ENCODE results near the gene ATP1A4.

DNA sequence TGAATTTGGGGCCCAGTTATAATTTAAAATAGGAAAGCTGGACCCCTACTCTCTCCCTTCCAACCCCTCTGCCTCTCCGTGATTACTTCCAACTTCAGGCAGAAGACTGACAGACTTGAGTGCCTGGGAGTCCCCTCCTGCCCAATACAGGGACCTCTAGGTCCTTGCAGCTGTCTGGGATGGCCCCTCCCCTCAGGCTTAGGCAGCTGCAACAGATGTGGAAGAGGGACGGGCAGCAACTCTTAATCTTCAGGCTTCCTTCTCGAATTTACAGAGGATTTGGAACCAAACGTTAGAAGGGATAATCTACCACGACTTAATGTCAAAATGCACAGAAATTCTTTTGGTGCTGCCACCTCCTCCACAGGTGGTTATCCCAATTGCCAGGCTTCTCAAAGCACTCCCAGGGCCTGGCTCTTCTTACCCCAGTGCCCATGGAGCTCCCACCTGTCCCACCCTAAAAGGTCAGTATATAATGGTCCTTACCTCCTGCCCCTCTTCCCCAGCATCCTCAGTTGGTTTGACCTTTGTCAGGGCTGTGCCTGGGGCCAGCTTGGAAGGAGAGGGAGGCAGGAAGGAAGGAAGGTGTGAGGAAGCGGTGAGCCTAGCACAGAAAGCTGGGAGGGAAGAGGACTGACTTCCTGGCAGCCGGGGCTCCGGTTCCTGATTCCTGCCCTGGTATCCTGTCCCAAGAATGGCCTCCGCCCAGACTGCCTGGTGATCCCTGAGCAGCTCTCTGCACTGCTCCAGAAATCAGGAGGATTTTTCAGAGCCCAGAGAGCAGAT is 56.6 kb downstream of the ATP1A4 start:
- TF ChIP-seq FEZF1 (tag by site-specific recombination; IDR thresholded peaks at IDR 0.05) (no peak), YY1 (tag by site-specific recombination; IDR thresholded peaks at IDR 0.05) (no peak), ZBTB8A (tag by site-specific recombination; IDR thresholded peaks at IDR 0.05) (no peak), ZNF274 (IDR thresholded peaks at IDR 0.05; ENCODE audit: low read length) (no peak), ZNF274 (tag by site-specific recombination; IDR thresholded peaks at IDR 0.05; ENCODE audit: borderline replicate concordance) (no peak), ZNF2 (tag by site-specific recombination; IDR thresholded peaks at IDR 0.05) (no peak), ZNF423 (tag by site-specific recombination; IDR thresholded peaks at IDR 0.05) (no peak), SETDB1 (IDR thresholded peaks at IDR 0.05; ENCODE audit: insufficient read length, low read length) (no peak)
- TF ChIP-seq, protein P1, sequence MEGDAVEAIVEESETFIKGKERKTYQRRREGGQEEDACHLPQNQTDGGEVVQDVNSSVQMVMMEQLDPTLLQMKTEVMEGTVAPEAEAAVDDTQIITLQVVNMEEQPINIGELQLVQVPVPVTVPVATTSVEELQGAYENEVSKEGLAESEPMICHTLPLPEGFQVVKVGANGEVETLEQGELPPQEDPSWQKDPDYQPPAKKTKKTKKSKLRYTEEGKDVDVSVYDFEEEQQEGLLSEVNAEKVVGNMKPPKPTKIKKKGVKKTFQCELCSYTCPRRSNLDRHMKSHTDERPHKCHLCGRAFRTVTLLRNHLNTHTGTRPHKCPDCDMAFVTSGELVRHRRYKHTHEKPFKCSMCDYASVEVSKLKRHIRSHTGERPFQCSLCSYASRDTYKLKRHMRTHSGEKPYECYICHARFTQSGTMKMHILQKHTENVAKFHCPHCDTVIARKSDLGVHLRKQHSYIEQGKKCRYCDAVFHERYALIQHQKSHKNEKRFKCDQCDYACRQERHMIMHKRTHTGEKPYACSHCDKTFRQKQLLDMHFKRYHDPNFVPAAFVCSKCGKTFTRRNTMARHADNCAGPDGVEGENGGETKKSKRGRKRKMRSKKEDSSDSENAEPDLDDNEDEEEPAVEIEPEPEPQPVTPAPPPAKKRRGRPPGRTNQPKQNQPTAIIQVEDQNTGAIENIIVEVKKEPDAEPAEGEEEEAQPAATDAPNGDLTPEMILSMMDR (tag by site-specific recombination; IDR thresholded peaks at IDR 0.05), result no peak
- TF ChIP-seq, protein P2, sequence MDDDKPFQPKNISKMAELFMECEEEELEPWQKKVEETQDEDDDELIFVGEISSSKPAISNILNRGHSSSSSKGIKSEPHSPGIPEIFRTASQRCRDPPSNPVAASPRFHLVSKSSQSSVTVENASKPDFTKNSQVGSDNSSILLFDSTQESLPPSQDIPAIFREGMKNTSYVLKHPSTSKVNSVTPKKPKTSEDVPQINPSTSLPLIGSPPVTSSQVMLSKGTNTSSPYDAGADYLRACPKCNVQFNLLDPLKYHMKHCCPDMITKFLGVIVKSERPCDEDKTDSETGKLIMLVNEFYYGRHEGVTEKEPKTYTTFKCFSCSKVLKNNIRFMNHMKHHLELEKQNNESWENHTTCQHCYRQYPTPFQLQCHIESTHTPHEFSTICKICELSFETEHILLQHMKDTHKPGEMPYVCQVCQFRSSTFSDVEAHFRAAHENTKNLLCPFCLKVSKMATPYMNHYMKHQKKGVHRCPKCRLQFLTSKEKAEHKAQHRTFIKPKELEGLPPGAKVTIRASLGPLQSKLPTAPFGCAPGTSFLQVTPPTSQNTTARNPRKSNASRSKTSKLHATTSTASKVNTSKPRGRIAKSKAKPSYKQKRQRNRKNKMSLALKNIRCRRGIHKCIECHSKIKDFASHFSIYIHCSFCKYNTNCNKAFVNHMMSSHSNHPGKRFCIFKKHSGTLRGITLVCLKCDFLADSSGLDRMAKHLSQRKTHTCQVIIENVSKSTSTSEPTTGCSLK (tag by site-specific recombination; IDR thresholded peaks at IDR 0.05), result no peak
- TF ChIP-seq, protein P3, sequence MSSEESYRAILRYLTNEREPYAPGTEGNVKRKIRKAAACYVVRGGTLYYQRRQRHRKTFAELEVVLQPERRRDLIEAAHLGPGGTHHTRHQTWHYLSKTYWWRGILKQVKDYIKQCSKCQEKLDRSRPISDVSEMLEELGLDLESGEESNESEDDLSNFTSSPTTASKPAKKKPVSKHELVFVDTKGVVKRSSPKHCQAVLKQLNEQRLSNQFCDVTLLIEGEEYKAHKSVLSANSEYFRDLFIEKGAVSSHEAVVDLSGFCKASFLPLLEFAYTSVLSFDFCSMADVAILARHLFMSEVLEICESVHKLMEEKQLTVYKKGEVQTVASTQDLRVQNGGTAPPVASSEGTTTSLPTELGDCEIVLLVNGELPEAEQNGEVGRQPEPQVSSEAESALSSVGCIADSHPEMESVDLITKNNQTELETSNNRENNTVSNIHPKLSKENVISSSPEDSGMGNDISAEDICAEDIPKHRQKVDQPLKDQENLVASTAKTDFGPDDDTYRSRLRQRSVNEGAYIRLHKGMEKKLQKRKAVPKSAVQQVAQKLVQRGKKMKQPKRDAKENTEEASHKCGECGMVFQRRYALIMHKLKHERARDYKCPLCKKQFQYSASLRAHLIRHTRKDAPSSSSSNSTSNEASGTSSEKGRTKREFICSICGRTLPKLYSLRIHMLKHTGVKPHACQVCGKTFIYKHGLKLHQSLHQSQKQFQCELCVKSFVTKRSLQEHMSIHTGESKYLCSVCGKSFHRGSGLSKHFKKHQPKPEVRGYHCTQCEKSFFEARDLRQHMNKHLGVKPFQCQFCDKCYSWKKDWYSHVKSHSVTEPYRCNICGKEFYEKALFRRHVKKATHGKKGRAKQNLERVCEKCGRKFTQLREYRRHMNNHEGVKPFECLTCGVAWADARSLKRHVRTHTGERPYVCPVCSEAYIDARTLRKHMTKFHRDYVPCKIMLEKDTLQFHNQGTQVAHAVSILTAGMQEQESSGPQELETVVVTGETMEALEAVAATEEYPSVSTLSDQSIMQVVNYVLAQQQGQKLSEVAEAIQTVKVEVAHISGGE (tag by site-specific recombination; conservative IDR thresholded peaks at IDR 0.05; ENCODE audit: low read depth), result no peak
- TF ChIP-seq, protein P4, sequence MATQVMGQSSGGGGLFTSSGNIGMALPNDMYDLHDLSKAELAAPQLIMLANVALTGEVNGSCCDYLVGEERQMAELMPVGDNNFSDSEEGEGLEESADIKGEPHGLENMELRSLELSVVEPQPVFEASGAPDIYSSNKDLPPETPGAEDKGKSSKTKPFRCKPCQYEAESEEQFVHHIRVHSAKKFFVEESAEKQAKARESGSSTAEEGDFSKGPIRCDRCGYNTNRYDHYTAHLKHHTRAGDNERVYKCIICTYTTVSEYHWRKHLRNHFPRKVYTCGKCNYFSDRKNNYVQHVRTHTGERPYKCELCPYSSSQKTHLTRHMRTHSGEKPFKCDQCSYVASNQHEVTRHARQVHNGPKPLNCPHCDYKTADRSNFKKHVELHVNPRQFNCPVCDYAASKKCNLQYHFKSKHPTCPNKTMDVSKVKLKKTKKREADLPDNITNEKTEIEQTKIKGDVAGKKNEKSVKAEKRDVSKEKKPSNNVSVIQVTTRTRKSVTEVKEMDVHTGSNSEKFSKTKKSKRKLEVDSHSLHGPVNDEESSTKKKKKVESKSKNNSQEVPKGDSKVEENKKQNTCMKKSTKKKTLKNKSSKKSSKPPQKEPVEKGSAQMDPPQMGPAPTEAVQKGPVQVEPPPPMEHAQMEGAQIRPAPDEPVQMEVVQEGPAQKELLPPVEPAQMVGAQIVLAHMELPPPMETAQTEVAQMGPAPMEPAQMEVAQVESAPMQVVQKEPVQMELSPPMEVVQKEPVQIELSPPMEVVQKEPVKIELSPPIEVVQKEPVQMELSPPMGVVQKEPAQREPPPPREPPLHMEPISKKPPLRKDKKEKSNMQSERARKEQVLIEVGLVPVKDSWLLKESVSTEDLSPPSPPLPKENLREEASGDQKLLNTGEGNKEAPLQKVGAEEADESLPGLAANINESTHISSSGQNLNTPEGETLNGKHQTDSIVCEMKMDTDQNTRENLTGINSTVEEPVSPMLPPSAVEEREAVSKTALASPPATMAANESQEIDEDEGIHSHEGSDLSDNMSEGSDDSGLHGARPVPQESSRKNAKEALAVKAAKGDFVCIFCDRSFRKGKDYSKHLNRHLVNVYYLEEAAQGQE (tag by site-specific recombination; IDR thresholded peaks at IDR 0.05), result no peak
- TF ChIP-seq, protein P5, sequence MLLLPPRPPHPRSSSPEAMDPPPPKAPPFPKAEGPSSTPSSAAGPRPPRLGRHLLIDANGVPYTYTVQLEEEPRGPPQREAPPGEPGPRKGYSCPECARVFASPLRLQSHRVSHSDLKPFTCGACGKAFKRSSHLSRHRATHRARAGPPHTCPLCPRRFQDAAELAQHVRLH (tag by site-specific recombination; IDR thresholded peaks at IDR 0.05), result no peak
- TF ChIP-seq, protein P6, sequence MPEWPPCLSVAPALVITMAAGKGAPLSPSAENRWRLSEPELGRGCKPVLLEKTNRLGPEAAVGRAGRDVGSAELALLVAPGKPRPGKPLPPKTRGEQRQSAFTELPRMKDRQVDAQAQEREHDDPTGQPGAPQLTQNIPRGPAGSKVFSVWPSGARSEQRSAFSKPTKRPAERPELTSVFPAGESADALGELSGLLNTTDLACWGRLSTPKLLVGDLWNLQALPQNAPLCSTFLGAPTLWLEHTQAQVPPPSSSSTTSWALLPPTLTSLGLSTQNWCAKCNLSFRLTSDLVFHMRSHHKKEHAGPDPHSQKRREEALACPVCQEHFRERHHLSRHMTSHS (tag by site-specific recombination; IDR thresholded peaks at IDR 0.05), result no peak
